Measurements from ENCODE around the gene MECP2.
A peak's percentile ranks its signal among the peaks of the same experiment; 100 is the strongest.
"Not testable (repeated sequence)": the region's sequence is repeated elsewhere in the genome, so short reads cannot be mapped to it uniquely, and the experiment has no call there.

MECP2 gene

DNA sequence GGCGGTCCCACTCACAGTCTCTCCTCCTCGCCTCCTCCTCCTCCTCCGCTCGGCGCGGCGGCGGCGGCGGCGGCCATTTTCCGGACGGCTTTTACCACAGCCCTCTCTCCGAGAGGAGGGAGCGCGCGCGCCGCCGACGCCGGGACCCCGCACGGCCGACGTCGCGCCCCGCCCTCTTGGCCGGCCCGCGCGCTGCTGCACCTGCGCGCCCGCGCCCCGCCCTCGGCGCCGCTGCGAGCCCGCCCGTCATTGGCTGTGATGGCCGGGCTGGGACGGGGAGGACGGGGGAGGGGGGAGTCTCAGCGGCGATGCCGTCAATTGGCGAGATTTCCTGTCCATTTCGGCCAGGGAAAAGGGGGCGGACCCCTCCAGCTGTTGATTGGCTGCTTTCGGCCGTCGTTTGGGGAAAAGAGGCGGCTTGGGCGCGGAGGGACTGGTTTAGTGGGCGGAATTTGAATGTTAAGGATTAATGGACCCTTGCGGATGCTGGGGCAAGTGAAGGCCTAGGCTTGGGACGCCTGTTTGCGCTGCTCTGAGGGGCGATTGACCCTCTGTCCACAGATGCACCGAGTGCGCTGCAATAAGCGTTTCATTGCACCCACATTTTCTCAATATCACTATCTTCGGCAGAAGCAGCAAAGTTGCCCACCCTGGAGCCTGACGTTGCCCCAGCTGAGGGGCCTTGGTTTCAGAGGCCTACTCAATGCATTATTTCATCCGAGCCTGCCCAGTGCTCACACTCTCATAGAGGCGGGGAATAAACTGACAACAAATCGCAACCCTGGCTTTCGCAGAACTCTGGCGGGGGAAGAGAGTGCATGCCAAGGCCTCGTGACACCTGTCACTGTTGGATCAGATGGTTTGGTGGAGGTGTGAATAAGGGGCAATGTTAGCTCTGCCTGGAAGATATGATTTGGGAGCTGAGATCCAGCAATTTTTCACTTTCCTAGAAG lies at the start of gene MECP2:
MECP2 (minus strand) TSS at position 129 of the 953 bp plus-strand sequence.
- peak; percentile 70 to 81 for DNase-seq

DNA sequence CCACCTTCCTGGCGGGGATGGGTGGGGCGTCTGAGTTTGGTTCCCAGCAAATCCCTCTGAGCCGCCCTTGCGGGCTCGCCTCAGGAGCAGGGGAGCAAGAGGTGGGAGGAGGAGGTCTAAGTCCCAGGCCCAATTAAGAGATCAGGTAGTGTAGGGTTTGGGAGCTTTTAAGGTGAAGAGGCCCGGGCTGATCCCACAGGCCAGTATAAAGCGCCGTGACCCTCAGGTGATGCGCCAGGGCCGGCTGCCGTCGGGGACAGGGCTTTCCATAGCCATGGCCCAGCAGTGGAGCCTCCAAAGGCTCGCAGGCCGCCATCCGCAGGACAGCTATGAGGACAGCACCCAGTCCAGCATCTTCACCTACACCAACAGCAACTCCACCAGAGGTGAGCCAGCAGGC lies 46.5 kb upstream of the MECP2 start, which contains the start of gene OPN1LW:
OPN1LW (plus strand) TSS at position 234 of the 400 bp plus-strand sequence; CDS start at position 275, 41 bp downstream.
- not testable (repeated sequence) for DNase-seq

DNA sequence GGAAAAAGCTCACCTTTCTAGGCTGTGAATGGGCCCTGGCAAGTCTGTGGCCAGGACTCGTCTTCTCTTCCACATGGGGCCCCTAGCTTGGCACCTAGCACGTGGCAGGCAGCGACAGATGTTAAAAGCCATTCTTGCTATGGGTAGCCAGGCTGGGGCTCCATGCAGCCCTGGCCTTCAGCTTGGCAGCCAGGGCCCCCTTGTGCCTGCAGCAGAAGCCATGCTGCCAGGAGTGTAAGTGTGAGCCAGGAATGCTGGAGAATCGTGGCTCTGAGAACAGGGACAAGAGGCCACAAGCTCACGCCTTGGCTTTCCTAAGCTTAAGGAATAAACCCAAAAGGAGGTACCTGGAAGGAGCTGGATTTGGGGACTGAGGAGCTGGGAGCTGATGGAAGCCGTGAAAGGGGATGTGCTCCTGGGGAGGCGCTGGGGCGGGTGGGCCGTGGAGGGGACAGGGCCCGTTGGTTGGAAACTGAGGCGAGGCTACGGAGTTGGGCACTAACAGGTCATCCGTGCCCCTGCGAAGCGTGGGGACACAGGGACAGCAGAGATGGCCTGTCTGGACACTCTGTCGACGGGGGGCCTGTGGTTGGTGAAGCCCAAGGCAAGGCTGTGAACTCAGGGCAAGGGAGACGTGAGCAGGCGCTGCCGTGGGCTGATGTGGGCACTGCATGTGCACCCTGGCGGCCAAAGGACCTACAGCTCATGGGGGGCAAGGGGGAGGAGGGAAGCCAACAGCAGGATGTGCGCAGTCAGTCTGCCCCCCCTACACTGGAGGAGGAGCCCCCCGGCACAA lies 45.6 kb upstream of the MECP2 start:
- no peak for DNase-seq

DNA sequence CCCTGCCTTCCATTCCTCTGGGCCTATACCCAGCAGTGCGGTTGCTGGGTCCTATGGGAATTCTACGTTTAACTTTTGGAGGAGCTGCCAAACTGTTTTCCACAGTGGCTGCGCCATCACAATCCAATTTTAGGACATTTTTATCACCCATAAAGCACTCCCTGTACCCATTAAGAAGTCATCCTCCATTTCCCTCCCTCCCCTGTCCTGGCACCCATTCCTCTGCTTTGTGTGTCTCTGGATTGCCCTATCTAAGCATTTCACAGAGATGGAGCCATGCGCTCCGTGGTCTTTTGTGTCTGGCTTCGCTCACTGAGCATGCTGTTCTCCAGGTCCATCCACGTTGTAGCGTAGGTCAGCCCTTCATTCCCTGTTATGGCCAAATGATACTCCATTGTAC lies 44.9 kb upstream of the MECP2 start:
- no peak for DNase-seq

DNA sequence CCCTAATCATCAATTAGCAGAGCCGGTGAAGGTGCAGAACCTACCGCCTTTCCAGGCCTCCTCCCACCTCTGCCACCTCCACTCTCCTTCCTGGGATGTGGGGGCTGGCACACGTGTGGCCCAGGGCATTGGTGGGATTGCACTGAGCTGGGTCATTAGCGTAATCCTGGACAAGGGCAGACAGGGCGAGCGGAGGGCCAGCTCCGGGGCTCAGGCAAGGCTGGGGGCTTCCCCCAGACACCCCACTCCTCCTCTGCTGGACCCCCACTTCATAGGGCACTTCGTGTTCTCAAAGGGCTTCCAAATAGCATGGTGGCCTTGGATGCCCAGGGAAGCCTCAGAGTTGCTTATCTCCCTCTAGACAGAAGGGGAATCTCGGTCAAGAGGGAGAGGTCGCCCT lies 43.2 kb upstream of the MECP2 start:
- no peak for DNase-seq

DNA sequence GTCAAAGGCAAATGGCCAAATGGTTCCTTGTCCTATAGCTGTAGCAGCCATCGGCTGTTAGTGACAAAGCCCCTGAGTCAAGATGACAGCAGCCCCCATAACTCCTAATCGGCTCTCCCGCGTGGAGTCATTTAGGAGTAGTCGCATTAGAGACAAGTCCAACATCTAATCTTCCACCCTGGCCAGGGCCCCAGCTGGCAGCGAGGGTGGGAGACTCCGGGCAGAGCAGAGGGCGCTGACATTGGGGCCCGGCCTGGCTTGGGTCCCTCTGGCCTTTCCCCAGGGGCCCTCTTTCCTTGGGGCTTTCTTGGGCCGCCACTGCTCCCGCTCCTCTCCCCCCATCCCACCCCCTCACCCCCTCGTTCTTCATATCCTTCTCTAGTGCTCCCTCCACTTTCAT lies 42.7 kb upstream of the MECP2 start:
- DNase-seq: no peak

DNA sequence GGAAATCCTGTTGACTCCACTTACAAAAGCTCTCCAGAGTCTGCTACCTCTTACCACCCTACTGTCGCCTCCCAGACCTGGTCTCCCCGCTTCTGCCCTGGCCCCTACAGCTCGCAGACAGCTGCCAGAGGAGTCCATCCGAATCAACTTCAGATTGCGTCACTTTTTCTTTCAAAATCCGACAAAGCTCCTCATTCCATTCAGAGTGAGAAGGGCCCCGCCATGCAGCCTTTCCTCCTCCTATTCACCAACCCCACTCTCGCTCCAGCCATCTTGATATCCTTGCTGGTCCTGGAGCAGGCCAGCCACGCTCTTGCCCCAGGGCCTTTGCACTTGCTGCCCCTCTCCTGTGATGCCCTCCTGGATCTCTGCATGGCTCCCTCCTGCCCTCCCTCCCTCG lies 41.3 kb upstream of the MECP2 start:
- no peak for DNase-seq

DNA sequence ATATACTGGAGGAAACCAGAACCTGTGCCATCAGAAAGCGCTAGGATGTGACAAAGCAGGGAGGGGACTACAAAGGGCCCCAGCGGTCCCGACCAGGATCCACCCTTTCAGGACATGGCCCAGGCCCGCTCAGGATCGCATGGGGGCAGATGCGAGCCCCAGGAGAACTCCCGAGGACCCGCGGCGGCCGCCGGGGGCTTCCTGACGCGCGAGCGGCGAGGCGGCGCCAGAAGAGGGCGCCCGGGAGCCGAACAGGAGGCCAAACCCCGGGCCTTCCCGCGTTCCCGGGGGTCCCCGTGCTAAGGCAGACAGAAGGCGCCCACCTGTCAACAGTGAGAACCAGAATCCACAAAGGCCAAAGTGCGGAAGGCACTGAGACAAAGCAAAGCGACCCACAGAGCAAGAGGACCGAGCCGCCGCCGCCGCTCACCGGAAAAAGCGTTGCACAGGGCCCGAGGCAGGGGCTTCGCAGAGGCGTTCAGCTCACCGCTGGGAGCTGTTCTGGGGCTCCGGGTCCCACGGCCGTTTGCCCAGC lies 39.2 kb upstream of the MECP2 start:
- no peak for DNase-seq

DNA sequence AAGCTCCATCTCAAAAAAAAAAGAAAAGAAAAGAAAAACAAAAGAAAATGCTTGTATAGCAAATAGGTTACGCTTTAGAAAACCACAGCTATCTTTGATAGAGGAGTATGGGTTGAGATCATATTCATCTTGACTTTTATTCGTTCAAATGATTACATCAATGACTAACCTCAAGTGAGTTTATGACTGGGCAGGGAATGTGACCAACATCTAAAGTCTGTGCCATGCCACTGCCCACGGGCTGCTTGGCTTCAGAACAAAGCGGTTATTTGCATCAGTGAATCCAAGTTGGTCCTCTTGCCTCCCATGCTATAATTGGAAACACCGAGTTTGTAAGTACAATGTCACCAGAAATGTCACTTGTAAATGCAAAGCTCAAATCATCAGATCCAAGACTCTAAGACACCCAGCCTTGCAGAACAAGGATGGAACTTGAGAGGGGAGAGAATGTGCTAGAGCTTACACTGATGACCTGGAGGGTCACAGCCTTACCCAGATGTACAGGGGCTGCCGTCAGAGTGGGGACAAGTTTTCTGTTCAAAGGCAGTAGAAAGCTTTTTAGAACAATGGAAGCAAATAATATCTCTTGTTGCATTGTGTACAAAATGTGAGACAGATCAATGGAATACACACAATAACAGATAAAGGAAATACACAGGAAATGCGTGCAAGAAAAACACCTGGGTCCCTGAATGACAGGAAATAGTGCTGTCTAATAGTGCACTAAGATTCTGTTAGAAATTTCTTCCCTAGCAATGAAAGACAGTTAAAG lies 38.1 kb upstream of the MECP2 start:
- no peak for DNase-seq

DNA sequence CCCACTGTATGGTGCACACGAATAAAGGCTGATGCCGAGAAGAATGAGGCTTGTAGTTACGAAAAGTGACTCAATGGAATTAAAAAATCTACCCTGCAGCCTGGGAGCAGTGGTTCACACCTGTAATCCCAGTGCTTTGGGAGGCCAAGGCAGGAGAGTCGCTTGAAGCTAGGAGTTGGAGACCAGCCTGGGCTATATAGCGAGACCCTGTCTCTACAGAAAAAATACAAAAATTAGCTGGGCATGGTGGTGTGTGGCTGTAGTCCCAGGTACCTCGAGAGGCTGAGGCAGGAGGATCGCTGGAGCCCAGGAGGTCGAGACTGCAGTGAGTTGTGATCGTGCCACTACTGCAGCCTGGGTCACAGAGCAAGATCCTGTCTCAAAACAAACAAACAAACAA lies 34.8 kb upstream of the MECP2 start:
- DNase-seq: no peak

DNA sequence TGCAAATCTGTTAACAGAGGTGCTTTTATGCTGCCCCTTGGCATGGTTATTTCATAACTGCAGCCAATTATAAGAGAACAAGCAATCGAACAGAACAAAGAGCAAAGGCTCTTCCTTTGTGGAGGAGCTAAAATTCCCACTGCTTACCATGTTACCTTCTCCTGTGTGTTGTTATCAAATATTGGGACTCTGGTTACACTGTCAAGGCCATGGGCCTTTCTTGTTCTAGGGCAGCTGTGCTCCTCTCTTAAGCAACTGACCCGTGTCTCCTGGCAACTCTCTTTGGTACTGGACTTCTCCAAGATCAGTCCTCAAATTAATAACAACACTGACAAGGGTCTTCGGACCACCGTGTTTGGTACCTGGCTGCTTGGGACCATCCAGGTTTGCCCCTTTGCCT lies 34.4 kb upstream of the MECP2 start:
- no peak for DNase-seq

DNA sequence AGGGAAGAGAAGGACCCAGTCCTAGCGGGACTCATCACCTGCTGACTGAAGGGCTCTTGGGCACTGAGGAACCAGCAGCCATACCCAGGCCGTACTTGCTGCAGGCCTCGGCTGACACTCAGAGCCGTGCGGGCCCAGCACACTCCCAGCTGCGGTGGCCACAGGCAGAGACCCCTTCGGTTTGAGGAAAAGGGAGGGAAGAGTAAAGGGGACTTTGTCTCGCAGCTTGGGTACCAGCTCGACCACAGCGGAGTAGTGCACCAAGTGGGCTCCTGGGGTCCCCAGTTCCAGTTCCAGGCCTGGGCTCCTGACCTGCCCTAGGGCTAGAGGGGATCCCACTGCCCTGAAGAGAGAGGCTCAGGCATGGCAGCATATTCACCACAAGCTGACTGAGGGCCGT lies 28.6 kb upstream of the MECP2 start:
- no peak for DNase-seq

DNA sequence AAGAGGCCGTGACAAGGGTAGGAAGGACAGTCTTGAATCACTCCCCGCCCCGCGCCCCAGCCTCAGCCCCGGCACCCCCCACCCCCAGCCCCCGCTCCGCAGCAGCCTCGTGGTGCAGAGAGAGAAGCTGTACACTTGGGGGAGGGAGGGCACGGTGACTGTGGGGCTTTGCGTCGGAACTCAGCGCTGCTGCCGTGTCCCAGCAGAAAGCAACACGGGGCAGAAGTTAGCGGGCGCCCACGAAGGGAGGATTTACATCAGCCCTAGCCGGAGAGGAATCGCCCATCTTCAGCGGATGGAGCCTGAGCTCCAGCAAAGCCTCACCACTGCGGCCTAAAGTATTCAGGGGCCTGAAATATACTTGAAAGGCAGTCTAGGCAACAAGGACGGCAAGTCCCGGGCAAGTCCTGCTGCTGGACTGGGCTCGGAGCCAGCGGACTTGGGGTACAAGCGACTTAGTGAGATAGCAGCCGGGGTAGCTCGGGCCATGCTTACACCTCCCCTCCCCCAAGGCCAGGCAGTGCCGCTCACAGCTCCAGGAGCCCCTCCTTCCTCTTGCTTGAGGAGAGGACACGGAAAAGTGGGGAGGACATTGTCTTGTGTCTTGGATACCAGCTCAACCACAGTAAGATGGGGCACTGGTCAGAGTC lies 28.0 kb upstream of the MECP2 start:
- DNase-seq: no peak

DNA sequence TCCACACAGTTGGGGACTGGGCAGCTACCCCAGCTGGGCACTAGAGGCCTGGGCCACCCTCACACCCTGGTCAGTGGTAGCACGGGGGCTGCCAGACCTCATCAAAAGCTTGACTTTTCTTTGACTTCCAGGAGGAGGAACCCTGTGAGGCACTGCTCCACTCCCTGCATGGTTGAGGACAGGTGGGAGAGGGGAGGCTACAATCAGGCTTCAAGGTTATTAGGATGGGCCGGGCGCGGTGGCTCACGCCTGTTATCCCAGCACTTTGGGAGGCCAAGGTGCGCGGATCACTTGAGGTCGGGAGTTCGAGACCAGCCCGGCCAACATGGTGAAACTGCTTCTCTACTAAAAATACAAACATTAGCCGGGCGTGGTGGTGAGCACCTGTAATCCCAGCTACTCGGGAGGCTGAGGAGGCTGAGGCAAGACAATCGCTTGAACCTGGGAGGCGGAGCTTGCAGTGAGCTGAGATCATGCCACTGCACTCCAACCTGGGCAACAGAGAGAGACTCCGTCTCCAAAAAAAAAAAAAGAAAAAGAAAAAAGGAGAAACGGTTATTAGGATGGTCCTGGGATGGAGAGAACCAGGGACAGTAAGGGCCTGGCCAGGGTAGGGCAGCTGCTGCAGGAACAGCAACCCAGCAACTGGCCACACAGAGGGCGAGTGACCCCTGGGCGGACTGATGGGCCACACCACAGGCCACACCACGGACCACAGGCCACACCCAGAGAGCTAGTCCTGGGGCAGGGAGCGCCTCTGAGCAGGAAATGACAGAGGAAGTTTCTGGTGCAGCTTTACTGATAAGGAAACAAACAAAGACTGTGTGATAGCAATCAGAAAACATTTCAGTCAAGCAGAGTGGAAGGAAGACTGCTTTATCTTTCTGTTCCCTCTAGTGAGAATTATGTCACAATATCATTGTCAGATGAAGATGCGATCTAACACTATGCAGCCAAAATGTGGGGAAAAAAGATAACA lies 26.0 kb upstream of the MECP2 start:
- DNase-seq: no peak

DNA sequence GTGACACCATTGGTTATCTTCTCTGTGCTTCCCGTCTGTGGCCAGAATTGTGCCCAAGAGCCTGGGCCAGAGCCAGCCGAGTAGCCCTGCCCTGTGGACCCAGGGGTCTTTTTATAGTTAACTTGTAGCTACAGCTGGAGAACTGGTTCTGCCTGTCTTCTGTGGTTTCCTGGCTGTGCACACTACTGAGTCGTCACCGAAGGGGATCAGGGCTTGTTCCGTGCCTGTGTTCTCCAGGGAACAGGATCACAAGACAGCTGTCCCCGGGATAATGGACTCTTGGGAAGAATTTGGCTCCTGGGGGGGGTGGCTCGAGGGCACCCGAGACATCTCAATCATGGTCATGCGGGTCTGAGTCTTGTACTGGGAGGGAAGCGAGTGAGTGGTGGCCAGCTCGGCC lies 24.4 kb upstream of the MECP2 start:
- DNase-seq: no peak

DNA sequence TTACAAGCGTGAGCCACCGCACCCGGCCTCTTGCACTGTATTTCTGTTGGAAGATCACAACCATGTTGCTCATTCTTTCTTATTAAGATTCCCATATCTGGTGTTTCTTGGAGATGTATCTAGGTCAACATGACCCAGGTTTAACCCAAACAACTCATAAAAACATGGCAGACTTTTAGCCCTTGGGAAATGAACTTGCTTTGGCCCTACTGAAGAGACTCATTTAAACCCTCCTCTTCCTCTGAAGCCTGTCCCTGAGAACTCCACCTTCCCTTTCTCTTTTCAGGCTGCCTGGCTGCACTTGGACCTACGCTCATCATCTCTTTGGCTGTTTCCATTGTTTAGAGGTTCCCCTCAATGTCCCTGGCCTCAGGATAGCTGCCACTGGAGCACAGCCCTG lies 23.7 kb upstream of the MECP2 start:
- DNase-seq: no peak

DNA sequence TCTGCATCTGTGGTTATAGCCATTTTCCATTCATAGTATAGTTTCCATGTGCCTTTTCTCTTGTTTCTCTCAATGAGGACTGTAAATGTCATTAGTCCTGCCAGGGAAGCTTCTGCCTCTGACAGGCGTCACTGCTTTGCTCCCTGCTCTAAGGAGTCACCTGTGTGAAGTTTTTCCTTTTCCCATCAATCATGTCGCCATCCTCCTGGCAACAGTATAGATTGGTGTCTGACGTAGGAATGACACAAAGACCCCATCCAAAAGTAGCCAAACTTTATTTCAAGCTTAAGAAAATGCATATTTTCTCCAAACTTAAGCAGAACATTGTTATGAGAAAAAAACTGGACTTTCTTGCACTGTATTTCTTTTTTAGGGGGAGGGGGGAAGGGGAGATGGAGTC lies 23.1 kb upstream of the MECP2 start:
- no peak for DNase-seq

DNA sequence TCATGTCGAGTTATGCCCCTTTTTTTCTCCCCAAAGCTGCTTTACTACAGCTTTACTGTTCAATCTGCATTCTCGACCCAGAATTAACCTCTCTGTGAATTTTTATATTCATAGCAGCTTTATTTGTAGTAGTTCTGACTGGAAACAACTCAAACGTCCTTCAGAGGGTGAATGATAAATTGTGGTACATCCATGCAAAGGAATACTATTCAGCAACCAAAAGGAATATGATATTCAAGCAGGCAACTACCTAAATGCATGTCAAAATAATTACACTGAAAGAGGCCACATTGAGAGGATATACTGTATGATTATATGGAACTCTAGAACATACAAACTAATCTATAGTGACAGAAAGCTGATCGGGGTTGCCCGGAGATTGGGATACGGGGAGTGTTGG lies 20.0 kb upstream of the MECP2 start:
- DNase-seq: no peak

DNA sequence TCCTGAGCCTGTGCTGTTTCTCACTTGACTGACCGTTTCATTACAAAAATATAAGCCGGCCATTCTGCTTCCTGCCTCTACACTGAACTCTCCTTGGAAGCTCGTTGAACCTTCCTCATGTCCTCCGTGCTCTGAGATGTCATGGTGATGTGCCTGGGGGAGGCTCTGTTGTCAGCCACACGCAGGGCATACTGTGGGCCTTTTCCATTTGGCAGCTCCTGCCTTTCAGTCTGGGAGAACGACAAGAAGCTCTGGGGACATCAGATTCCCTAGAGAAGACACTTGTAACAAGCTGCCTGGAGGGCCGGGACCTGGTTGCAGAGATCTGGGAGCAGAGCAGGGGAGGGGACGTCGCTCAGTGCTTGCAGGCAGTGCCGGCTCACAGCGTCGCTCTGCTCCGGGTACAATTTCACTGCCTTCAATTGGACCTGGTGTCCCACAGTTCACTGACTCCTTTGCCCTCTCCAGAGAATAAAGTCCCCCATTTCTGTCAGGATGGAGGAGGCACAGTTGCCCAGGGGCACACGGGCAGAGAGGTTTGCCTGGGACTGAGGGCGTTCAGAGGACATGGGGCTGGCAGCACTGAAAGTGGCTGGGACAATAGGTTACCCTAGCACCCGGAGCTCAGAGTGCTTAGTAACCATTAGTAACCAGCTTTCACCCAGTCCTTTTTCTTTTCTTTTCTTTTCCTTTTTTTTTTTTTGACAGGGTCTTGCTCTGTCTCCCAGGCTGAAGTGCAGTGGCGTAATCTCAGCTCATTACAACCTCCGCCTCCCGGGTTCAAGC lies 19.1 kb upstream of the MECP2 start:
- no peak for DNase-seq

DNA sequence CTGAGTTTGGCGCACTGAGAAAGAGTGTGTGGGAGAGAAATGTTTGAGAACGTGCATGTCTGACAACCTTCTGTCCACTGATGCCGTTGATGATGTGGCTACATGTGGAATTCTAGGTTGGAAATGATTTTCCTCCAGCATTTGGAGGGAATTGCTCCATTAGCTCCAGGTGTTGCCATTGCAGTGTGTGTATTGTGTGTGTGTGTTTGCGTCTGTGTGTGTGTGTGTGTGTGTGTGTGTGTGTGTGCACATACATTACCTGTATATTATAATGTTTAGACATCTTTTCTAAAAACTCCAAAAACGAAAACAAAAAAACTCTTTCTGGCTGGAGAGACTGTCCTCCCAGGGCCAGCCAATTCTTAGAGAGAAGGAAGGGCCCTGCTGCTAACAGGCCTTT lies 18.2 kb upstream of the MECP2 start:
- no peak for DNase-seq
